HG03064 (cell line): ENCODE measurements around the gene GPR151.
"Not testable (repeated sequence)": the region's sequence is repeated elsewhere in the genome, so short reads cannot be mapped to it uniquely, and the experiment has no call there.

Experiments
- ATAC-seq: cut with Tn5 transposase; IDR thresholded peaks from one replicate; pipeline ENCODE4 v1.9.1; 2021; ENCODE audit warnings: low read depth; ENCODE audit not compliant: unreplicated experiment

Gene GPR151

DNA sequence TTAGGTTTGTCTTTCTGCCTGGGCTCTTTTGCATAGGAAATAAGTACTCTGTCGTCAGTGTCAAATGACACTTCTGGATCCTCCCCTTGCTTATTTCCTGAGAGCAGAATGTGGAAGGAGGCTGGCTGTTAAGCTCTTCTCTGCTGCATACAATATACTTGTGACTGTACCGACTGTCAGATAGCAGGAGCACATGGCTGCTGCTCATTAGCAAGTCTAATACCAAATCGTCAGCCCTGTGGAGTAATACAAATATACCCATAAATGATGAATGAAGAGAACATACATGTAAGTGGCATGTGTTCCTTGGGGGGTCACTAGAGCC, at the start of gene GPR151:
GPR151 (minus strand) TSS at position 40 of the 325 bp plus-strand sequence. CDS start 77 bp downstream, outside the sequence.
- ATAC-seq: no peak

- ATAC-seq: no peak
Measured at GRCh38 chr5:146564007-146564762, 48.2 kb upstream of the GPR151 start.

- ATAC-seq: no peak
Measured at GRCh38 chr5:146562461-146562860, 46.5 kb upstream of the GPR151 start.

GRCh38 chr5:146561711-146562110, 45.7 kb upstream of the GPR151 start:
- no peak for ATAC-seq

GRCh38 chr5:146560205-146560812, 44.3 kb upstream of the GPR151 start:
- no peak for ATAC-seq

GRCh38 chr5:146556884-146557283, 40.9 kb upstream of the GPR151 start:
- not testable (repeated sequence) for ATAC-seq

GRCh38 chr5:146553446-146553845, 37.5 kb upstream of the GPR151 start:
- ATAC-seq: no peak

DNA sequence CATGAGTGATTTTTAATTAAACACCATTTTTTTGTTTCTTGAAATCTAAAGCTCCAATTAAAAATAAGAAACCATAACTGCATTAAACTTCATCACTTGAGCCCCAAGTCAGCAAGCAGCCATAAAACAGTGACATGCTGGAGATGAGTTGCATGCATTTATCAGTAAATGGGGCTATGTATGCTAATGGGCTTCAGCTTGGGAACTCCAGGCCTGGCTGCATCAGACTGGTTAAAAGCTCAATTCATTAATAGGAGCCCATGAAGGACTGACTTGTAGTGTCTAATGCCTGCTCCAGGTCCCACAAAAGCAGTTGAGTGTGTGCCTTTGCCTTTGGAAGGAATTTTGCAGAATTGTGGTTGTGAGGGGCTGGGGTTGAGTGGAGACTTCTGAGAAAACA, 33.6 kb upstream of the GPR151 start:
- no peak for ATAC-seq

DNA sequence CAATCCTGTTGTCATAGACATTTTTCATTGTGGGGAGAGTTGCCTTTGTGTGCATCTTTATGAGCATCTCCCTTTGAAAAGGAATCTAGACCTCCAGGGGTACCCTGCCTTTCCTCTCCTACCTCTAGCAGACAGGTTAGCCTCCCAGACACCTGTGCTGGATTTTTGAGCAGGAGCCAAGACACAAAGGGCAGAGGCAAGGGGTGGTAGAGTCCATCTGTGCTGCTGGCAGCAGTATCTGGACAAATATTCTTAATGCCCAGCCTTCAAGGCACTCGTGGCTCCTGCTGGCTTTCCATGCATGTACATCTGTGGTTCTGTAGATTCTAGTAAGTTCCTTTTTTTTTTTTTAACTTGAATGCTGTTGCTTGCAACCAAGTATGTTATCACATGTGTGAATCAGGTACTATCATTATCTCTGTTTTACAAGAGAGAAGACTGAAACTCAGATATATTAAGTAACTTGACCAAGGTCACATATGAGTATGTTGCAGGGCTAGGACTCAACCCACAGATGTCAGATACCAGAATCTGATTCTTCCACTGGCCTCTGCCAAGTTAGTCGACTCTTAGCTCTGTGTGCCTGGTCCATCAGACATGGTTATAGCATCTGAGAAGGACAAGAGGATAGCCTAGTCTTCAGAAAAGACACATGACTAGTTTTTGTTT, 32.9 kb upstream of the GPR151 start:
- ATAC-seq: no peak

- no peak for ATAC-seq
Measured at GRCh38 chr5:146544232-146544631, 28.2 kb upstream of the GPR151 start.

GRCh38 chr5:146541958-146542849, 26.2 kb upstream of the GPR151 start:
- ATAC-seq: peak; percentile 83

DNA sequence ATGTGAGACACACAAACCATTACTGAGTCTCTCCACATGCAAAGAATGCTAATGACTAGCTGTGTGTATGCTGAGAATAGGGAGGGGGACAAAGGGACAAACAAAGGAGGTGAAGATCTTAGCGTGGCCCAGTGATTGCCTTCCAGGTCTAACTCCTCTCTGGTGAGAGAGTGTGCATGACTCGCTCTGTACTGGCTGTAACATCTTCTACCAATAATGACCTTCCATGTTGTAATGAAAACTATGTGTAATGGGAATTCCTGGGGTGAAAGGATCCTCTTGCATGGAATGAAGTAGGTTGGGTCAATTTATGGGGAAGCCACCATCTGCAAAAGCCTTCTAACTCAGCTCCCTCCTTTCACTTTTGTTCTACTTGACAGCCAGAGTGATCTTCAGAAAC, 24.4 kb upstream of the GPR151 start:
- no peak for ATAC-seq

GRCh38 chr5:146539973-146540372, 24.0 kb upstream of the GPR151 start:
- ATAC-seq: no peak

DNA sequence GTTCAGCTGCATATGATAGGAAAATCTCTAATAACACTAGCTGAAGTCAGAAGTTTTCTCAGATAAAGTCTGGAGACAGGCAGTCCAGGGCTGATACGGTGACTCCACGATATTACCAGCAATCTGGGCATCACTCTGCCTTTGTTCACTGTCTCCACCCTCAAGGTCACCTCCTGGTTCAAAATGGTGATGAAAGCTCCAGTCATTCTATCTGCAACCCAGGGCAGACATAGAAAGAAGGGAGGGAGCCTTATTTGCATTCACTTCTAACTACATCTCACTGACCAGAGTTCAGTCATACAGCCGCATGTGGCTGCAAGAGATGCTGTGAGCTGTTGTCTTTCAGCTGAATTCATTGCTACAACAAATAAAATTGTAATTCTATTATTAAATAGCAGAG, 22.4 kb upstream of the GPR151 start:
- no peak for ATAC-seq

DNA sequence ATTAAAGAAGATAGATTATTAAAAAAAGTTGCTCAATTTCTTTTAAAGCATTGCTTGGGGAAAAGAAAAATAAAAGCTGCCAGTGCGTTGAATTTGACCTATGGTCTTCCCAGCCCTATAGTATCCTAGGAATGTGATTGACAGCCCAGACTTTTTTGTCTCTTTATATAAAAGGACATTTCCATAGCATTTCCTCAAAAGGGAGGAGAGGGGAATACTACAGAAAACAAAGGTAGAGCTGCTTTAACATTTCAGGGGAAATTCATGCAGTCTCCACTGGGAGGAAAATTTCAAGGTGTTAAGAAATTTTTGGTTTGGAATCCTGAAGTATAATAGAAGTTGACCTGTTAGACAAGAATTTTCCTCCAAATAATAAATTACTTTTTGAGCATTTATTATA, 17.9 kb upstream of the GPR151 start:
- ATAC-seq: no peak

- peak; percentile 93 for ATAC-seq
Measured at GRCh38 chr5:146533260-146533857, 17.4 kb upstream of the GPR151 start.

GRCh38 chr5:146529984-146530383, 14.0 kb upstream of the GPR151 start:
- no peak for ATAC-seq

GRCh38 chr5:146528236-146528635, 12.2 kb upstream of the GPR151 start:
- ATAC-seq: no peak

- ATAC-seq: no peak
Measured at GRCh38 chr5:146527785-146528184, 11.8 kb upstream of the GPR151 start.

DNA sequence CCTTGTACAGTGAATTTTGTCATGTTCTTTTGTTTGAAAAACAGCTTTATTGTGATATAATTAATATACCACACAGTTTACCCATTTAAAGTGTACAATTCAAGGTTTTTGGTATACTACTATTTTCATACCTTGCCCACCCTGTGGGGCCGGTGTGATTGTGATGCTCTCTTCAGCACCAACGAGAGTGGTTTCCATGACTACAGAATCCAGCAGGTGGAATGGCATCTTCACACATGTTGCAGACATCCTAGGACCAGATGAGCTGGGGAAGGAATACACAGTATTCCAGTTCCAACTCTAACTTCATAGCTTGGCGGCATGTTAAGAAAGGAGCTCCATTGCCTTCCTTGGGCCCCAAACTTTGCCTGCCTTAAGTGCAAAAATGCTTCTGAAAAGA, 7.7 kb upstream of the GPR151 start:
- no peak for ATAC-seq
